Left forelimb (tissue), 1 donor: ENCODE measurements around the gene SAMD4A.

Experiments used
- DNase-seq: peaks from one replicate; pipeline ENCODE4 v3.0.0-alpha.2; 2018; ENCODE audit warnings: low spot score

Gene SAMD4A

DNA sequence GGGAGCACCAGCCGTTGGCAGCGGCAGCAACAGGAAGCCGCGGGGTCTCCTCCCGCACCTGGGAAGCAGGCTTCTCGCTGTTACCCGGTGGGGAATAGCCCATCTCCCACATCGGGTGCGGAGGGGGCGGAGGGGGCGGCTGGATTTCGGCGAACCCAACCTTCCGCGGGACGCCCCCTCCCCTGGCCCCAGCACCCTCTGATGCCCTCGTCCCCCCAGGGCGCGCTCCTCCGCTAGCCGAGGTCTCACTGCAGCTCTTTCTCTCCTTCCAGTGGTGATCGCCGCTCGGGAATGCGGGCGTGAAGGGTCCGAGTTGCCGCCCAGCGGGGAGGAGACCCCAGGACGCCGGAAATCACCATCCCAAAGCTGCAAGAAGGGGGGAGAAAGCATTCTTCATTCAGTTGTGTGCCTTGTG is 303 bp downstream of the SAMD4A start:
- peak; percentile 77 for DNase-seq

DNA sequence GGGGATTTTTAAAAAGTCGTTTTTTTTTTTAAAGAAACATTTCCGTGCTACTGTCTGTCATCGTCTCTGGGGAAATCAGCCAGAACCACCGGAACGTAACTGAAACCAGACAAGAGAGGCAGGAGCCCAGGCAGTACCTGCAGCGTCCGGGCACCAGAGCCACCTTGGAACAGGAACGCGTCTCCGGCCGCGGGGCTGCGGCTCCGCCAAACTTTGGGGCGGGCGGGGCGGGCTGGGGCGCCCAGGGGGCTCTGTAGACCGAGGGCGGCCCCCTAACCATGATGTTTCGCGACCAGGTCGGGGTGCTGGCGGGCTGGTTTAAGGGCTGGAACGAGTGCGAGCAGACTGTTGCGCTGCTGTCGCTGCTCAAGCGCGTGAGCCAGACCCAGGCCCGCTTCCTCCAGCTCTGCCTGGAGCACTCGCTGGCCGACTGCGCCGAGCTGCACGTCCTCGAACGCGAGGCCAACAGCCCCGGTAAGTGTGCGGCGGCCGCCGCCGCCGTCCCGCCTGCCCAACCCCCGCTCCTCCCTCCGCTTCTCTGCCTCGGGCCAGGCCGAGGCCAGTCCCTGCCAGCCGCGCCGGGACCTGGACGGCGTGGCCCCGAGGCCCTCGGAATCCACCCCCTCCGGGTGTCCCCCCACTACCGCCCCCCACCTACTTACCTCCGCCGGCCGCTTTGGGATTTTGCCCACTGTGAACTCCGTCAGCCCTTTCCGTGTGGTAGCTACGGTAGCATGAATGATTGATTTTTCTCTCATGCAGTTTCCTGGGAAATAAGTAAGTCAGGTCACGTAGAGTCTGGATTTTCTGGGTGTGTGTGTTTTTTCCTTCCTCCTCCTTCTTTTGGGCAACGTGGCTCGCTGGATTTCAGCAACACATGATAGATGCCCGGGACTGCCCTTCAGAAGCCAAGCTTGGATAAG is 972 bp downstream of the SAMD4A start:
- DNase-seq = peak; percentile 79

DNA sequence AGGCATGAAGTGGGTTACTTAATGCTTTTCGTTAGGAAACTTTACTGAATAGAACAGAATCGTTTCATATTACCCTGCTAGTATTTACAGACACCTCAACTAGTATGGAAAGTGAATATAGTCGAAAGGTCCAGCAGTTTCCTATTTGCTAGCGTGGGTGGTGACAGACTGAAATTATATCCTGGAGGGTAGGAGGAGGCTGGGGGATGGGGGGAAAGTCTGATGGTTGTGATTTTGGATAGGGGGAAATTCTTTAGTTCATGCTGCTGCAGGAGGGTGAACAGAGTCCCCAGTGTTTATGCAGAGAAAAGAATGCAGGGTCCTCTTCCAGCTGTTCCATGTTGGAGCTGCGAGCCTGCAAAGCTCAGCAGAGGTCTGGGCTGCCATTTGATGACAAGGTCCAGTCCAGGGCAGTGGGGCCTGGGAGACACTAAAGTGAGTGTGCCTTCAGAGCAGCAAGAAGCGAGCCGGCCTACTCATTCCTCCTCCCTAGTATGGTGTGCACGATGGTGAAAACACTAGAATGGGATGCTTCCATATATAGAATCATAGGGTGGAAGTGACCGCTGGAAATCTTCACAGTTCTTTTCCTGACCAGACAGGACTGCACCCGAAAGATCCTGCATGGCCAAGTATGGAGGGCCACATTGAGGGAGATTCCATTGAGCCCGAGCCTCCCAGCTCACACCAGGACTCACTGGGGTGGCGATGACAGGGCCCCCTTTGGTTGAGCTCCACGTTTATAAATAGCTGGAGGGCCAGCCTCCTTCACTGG is 2.1 kb downstream of the SAMD4A start:
- DNase-seq = no peak

DNA sequence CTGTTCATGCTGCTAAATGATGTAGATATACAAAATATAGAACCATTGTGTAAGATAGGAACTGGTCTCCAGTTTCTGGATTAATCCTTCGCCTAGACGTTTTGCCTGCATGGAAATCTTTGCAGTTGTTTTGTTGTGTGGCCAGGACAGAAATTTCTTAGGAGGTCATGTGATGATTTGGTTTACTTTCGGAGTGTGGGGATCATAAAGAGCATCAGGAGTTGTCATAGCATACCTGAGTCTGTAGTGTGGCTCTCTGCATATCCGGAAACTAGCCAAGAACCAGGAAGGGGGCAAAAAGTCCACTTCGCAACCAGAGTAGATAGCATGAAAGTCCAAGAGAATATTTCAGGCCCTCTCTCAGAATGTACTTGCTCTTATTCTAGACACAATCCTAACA is 3.1 kb downstream of the SAMD4A start:
- no peak for DNase-seq

DNA sequence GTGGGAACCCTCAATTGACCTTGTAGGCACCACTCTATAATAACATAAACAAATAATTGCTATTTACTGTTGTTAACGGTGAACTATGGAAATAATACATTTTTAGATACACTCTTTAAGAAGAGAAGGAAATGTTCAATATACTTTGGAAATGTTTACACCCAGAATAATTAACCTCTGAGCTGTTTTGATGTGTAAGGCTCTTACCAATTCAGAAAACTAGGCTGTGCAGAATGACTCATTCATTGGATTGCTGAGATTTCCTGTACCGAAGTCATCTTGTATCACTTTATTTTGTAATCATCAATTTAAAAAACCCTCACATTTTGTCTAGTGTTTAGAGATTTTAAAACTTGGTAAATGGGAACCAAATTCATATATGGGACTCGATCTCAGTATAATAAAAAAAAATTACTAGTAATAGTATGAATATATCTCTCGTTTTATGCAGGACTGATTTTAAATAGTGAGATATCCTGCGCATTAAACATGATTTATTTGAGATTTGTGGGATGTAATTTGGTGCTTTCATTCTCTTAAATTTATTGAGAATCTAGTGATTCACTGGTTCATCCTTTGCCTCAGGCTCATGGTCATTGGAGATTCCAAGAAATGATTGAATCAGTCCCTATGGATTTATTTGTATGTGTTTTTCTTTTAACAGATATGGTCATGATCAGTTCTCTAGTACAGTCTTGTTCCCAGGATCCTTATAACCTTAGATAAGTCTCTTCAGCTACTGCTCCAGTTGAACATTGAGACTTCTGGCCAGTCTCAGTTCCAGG is 3.9 kb downstream of the SAMD4A start:
- DNase-seq = no peak

DNA sequence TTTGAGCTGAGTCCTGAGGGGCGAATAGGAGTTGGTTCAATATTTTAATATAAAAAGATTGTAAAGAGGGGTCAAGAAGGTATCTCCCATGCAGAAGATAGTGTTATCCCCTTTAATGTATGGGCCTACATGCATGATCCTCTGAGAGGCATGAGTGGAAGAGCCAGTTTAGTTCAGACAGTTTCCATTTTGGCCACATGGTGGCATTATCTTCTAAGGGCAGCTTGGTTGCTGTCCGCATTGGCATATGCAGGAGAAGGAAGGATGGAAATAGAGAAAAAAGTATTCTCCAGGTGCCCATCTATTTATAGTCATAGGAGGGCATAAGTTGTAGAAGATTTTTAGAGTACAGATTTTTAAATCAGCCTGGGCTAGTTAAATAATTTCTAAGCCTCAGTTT is 5.4 kb downstream of the SAMD4A start:
- DNase-seq = no peak

DNA sequence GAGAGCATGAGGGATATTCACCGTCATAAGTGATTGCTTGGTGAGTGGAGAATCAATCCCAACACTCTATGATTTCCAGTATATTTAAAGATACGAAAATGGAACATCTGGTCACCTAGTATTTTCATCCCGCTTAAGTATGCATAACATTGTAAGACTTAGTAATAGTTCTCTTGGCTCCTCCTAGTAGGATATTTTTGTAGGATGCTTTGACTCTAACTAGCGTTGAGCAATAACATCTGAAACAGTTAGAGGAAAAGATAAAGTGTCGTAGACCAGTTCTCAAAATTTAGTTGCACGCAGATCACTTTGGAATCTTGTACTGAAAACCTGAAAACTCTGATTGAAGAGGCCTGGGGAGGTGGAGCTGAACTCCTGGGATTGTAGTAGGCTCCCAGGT is 7.6 kb downstream of the SAMD4A start:
- no peak for DNase-seq

DNA sequence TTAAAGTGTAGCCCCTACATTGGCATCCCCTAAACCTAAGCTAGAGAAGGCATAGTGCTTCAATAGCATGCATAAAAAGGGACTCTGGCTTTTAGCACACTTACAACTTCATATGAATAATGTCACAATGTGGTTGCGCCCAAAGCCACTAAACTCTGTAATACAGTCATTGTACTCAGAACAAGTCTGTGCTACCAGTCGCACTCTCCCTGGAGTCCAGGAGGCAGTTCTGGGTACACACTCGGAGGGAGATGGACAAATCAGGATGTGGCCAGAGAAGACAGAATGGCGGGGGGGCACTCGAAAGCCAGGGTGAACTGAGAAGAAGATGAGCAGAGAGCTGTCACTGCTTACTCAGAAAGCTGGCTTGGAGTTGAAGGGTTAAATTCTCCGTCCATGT is 10.6 kb downstream of the SAMD4A start:
- DNase-seq = no peak

DNA sequence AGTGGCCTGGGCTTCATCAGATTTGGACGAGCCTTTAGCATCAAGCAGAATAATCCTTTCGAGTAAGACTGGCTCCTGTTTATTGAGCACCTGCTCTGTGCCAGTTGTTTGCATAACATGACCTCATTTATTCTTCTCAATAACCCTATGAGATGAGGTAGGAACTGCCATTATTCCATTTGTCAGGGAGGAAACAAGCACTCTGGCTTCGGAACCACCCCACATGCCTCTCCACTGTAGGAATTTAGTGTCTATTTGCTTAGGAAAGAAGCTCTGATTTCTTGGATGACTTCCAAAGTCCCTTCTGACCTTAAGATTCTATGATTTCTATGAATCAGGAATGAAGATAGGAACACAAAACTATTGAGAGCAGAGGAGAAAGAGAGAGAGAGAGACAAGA is 11.0 kb downstream of the SAMD4A start:
- no peak for DNase-seq

DNA sequence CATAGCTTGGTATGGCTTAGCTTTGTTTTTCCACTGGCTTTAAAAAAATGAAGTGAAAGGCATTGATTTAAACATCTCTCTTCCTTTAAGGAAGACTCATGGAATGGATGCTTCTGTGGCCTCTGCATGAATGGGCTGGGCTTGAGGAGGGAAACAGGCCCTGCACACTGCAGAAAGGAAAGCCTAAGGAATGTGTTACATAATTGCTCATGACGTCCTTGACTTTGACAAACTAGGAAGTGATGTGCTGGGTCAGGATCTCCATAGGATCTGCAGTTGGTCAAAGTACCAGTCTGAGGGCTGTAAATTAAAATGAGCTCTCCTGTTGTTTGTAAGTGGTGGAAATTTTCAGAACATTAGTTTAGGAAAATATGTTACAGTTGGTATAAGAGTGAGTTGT is 12.7 kb downstream of the SAMD4A start:
- DNase-seq = no peak

DNA sequence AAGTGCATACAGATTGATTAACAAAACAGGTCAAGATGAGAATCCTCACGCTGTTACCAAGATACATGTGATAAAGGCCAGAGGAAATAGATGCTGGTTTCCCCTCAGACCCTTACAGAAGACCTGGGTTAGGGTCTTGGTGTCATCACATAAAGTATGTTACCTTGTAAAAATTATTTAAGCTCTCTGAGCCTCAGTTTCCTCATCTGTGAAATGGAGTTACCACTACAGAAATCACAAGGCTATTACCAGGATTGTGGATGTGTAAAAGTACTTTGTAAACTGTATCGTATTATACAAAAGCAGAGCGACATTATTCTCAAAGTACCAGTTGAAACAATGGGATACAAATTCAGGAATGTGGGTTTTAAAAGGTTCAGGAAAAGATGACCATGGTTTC is 14.0 kb downstream of the SAMD4A start:
- no peak for DNase-seq

DNA sequence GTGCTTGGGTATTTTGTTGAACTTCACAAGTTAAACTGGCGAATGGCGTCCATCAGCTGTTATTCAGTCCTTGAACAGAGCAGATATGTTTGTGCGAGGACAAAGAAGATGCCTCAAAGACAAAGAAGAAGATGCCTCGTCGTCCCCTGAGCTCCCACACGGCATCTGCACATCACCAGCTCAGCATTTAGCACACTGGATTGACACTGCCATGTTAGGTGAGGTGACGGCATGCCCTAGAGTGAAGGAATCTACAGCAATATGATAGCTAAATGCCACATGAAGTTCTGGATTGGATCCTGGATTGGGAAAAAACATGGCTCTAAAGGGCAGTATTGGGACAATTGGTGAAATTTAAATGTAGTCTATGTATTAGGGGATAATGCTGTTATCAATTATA is 15.4 kb downstream of the SAMD4A start:
- no peak for DNase-seq

DNA sequence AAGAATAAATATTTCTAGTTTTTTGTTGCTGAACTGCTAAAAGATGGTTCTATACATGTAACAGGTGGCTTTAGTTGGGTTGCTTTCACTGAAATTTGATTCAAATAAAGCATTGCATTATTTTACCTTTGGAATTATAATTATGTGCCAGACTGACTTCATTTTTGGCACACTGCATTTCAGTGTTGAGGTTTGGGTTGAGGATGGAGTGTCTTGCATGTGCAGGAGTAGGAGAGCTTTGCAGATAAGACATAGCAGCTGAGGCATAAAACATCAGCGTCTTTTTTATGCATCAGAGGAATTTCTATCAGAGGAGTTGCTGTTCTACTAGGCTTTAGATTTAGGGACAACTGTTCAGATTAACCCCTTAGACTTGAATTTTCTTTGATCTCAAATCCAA is 17.2 kb downstream of the SAMD4A start:
- no peak for DNase-seq

DNA sequence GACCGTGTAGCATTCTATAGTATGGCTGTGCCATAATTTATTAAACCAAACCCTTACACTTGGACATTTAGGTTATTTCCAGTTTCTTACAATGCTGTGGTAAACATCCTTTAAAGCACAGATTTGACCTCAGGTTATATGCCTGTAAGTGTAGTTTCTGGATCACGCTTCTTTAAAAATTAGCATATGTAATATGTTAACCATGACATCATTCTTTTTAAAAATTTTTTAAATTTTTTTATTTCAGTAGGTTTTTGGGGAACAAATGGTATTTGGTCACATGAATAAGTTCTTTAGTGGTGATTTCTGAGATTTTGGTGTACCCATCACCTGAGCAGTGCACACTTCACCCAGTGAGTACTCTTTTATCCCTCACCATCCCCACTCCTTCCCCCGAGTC is 18.3 kb downstream of the SAMD4A start:
- DNase-seq = no peak

DNA sequence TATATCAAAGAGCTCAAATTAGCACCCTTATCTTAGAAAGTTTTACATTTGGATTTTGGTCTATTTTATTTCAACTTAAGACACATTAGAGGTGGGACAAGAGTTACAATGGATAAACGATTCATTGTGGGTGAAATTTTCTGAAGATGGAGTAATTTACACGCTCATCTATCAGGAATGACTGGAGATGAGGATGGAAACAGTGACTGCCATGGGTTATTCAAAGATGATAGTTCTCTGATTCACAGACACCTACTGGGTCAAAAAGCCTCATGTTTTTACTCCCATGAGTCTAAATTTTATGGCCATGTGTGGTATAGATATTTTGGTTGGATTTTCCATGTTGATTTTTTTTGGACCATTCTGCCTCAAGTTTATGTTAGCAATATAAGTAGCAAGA is 22.1 kb downstream of the SAMD4A start:
- no peak for DNase-seq

DNA sequence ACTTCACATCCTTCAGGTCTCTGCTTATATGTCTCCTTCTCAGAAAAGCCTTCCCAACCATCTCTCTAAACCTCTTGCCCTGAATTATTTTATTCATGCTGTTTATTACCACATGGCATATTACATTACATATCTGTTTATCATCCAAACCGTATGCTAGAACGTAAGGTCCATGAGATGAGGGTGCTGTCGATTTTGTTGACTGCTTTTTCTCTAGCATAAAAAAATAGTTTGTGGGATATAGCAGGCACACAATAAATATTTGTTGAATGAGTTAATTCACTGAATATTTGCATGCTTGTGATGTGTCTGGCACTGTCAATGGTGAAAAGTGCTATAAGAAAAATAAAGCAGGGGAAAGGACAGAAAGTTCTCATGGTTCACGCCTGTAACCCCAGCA is 22.9 kb downstream of the SAMD4A start:
- no peak for DNase-seq

DNA sequence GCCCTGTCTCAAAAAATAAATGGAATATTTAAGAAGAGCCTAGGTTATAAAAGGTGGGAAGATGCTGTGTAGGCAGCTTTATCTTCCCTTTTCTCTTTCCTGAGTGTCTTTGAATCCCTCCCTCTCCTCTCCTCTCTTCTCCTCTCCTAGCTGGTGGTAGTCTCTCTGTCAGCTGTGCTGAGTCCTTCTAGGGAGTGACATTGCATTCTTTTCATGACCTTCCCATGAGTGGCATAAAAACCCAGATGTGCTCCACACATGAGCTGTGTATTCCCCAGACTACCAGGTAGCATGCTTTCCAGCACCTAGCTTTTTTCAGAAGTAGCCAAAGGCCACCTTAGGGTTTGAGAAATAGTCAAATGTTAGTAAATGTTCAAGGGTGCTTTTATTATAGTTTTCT is 23.6 kb downstream of the SAMD4A start:
- DNase-seq = no peak

DNA sequence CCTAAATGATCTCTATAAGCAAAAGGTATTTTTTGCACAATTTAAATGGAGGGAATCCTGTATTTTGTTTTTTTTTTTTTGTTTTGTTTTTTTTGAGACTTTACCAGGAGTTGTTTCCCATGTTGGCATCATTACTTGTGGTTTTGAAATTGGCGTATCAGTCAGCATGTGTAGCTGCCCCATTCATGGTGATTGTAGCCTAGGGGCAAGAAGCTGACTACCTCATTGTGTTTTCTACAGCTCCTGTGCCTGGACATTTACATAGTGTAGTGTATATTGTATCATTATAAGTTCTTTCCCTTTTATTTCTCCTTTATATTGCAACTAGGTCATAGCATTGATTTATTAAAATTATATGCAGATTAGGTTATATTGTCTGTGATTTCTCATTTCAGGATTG is 24.5 kb downstream of the SAMD4A start:
- no peak for DNase-seq

DNA sequence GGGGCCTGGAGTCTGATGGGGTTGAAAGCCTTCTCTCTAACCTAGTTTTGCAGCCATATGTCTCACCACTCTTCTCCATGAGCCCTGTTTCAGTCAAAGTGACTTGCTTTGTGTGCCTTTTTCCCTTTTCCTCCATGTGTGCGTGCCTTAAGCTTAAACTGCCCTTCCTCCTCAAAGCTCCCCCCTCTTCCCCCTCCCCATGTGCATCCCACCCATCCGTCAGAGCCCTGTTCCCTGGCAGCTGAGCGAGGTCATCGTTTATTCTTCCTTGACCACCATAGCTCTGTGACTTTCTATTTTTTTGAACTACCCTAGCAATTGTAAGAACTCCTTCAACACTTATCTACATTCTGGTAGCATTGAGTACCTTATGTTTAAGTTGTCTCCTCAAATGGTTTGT is 24.9 kb downstream of the SAMD4A start:
- no peak for DNase-seq

DNA sequence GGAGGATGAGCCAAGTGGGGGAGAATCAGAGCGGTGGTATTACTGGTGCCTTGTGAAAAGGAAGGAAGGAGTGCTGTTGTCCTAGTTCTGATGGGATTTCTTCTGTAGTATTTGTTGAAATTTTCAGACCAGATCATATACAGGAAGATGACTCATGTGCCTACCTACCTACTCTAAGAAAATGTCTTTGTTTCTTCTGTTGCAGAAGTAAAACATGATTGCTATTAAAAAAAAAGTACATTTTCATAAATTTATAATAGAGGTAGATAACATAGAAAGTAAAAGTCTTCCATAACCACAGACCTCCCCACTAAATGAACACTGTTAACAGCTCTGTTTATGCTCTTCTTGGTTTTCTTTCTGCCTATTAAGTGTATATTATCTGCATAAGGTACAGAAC is 26.9 kb downstream of the SAMD4A start:
- no peak for DNase-seq

DNA sequence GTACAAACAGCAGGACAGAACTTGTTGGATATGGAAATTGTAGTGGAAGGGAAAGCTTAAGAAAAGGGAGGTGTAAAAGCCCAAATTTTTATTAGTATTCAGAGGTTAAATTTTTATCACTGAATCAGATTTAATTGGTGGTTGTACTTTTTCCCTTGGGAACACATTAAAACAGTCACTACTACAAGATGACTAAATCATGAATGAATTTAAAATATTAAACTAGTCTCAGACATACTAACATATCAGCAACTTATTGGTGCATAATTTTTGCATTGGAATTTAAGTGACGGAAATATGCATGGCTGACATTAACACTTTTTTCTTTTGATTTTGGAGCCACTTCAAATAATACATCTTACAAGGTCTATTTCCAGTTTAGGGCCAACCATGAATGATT is 27.6 kb downstream of the SAMD4A start:
- DNase-seq = no peak

DNA sequence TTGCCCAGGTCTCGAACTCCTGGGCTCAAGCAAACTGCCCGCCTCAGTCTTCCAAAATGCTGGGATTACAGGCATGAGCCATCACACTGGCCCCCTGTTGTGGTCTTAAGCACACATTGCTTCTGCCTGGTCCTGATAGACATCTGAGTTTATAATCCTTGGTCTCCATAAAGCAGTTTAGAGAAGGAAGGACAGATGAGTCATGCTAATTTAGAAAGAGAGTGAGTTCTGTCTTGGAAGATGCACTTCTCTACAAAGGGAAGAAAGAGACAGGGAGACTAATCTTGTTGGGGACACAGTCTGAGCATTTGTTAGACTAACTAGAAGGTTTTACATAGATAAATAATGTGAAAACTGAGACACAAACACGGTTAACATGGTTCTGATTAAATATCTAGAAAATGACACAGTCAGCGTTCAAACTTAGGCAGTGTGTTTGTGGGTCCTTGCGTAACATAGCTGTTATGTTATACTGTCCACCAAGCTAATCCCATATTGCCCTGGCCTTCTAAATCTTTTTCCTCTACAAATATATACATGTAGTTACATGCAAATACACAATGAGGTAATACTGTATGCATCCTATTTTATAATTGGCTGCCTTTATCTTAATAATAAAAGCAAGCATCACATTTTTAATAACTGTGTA is 31.0 kb downstream of the SAMD4A start:
- DNase-seq = no peak
